PC-9 (cell line): ENCODE results near the gene ANKFY1.
"Not testable (repeated sequence)": the region's sequence is repeated elsewhere in the genome, so short reads cannot be mapped to it uniquely, and the experiment has no call there.

Experiments
- CTCF ChIP-seq: fragments of 200-600 bp; sonication (generic); conservative IDR thresholded peaks from 2 replicates; pipeline ENCODE4 v1.6.1; 2017; ENCODE audit warnings: mixed run types, antibody characterized with exemption, mild to moderate bottlenecking, moderate library complexity
- EZH2 ChIP-seq: fragments of 200-600 bp; sonication (generic); IDR thresholded peaks from 2 replicates; pipeline ENCODE4 v1.8.0; 2017; ENCODE audit warnings: antibody characterized with exemption, low read depth

GRCh38 chr17:4190791-4191190 is 73.0 kb downstream of the ANKFY1 start:
- TF ChIP-seq CTCF, EZH2: not testable (repeated sequence)
